IMR-90 (cell line): ENCODE data around the gene ESRP2. TPM values are rescaled to one million over a fixed set of nuclear protein-coding genes. Genes with fewer than 3 reads are reported as not detected.

Experiments used
- ATAC-seq: fragments of 200-7000 bp; cut with Tn5 transposase; 2 replicates; pipeline ENCODE4 v1.9.1; 2020; ENCODE audit warnings: low read depth, mild to moderate bottlenecking, moderate library complexity
- BruUV-seq: library from RNA; stranded (reverse); fragments of 400-500 nt; replicated peaks from 2 replicates; lab custom pipeline; 2021; lab: Mats Ljungman, UMichigan
- CTCF ChIA-PET: fragments of 300-600 bp; formaldehyde crosslinking; extraction: SDS; loops from one replicate; lab custom pipeline; 2021; ENCODE audit warnings: antibody characterized with exemption; lab: Yijun Ruan, JAX
- POLR2A ChIA-PET: fragments of 300-600 bp; sonication (Branson Sonifier 250); formaldehyde crosslinking; loops from one replicate; lab custom pipeline; 2022; ENCODE audit warnings: antibody characterized with exemption; ENCODE audit not compliant: unreplicated experiment; lab: Charles Lee
- DNase-seq: peaks from one replicate; pipeline ENCODE4 v3.0.0; 2013
- H2AFZ ChIP-seq: replicated peaks from 2 replicates; pipeline ENCODE3; 2013; ENCODE audit warnings: low read length, mild to moderate bottlenecking; ENCODE audit not compliant: poor library complexity
- H2AK5ac ChIP-seq: 2 replicates; pipeline ENCODE4 v1.6.1; 2013; ENCODE audit warnings: low read depth, low read length, inconsistent platforms
- H2AK9ac ChIP-seq: replicated peaks from 2 replicates; pipeline ENCODE3; 2013; ENCODE audit warnings: mild to moderate bottlenecking, low read depth, low read length, moderate library complexity; ENCODE audit not compliant: poor library complexity
- H2BK120ac ChIP-seq: 2 replicates; pipeline ENCODE4 v1.6.1; 2013; ENCODE audit warnings: low read depth, low read length, inconsistent platforms
- H2BK15ac ChIP-seq: 3 replicates; pipeline ENCODE4 v1.6.1; 2013; ENCODE audit warnings: low read depth, low read length, inconsistent platforms
- H2BK20ac ChIP-seq: 2 replicates; pipeline ENCODE4 v1.6.1; 2013; ENCODE audit warnings: low read depth, mild to moderate bottlenecking, inconsistent platforms, low read length, moderate library complexity
- H2BK5ac ChIP-seq: 2 replicates; pipeline ENCODE4 v1.6.1; 2013; ENCODE audit warnings: mild to moderate bottlenecking, low read depth, low read length, inconsistent platforms; ENCODE audit not compliant: poor library complexity, severe bottlenecking
- H3K14ac ChIP-seq: replicated peaks from 2 replicates; pipeline ENCODE4 v1.6.1; 2013; ENCODE audit warnings: low read depth, low read length, inconsistent platforms
- H3K18ac ChIP-seq: 2 replicates; pipeline ENCODE4 v1.6.1; 2013; ENCODE audit warnings: low read depth, low read length, control low read depth
- H3K23ac ChIP-seq: 2 replicates; pipeline ENCODE4 v1.6.1; 2013; ENCODE audit warnings: low read depth, low read length, inconsistent platforms
- H3K27ac ChIP-seq: 2 replicates; pipeline ENCODE4 v1.5.1; 2013; ENCODE audit warnings: mild to moderate bottlenecking, control low read depth, low read length; ENCODE audit not compliant: insufficient read depth
- H3K27me3 ChIP-seq: 2 replicates; pipeline ENCODE4 v1.6.1; 2013; ENCODE audit warnings: low read length; ENCODE audit not compliant: control insufficient read depth, insufficient read depth
- H3K36me3 ChIP-seq: 2 replicates; pipeline ENCODE4 v1.6.1; 2013; ENCODE audit warnings: low read length, mixed read lengths; ENCODE audit not compliant: control insufficient read depth, insufficient read depth
- H3K4ac ChIP-seq: 2 replicates; pipeline ENCODE4 v1.6.1; 2013; ENCODE audit warnings: low read depth, low read length, inconsistent platforms
- H3K4me1 ChIP-seq: 2 replicates; pipeline ENCODE4 v1.6.1; 2013; ENCODE audit warnings: low read length, mixed read lengths; ENCODE audit not compliant: control insufficient read depth, insufficient read depth
- H3K4me2 ChIP-seq: 2 replicates; pipeline ENCODE4 v1.6.1; 2013; ENCODE audit warnings: low read depth, mild to moderate bottlenecking, control low read depth, low read length, moderate library complexity
- H3K4me3 ChIP-seq: 2 replicates; pipeline ENCODE4 v1.5.1; 2013; ENCODE audit warnings: low read depth, mild to moderate bottlenecking, control low read depth, low read length, moderate library complexity; ENCODE audit not compliant: insufficient read depth
- H3K56ac ChIP-seq: 2 replicates; pipeline ENCODE4 v1.6.1; 2013; ENCODE audit warnings: low read length, inconsistent platforms; ENCODE audit not compliant: insufficient read depth; ENCODE audit errors: extremely low read depth
- H3K79me1 ChIP-seq, 2 experiments: 2 replicates each; pipeline ENCODE4 v1.6.1; 2013; ENCODE audit warnings: low read length in 2 of 2, inconsistent platforms in 1 of 2, low read depth in 1 of 2
- H3K9ac ChIP-seq: 2 replicates; pipeline ENCODE4 v1.6.1; 2013; ENCODE audit warnings: low read depth, low read length, control low read depth
- H3K9me1 ChIP-seq: 2 replicates; pipeline ENCODE4 v1.6.1; 2013; ENCODE audit warnings: low read length, inconsistent platforms; ENCODE audit not compliant: insufficient read depth
- H3K9me3 ChIP-seq: 2 replicates; pipeline ENCODE4 v1.6.1; 2013; ENCODE audit warnings: low read length; ENCODE audit not compliant: control insufficient read depth, insufficient read depth
- H4K20me1 ChIP-seq: 2 replicates; pipeline ENCODE4 v1.6.1; 2013; ENCODE audit warnings: low read length, inconsistent platforms; ENCODE audit not compliant: insufficient read depth
- H4K5ac ChIP-seq: 2 replicates; pipeline ENCODE4 v1.6.1; 2013; ENCODE audit warnings: mild to moderate bottlenecking, low read depth, low read length, control low read depth
- H4K8ac ChIP-seq, 2 experiments: 2 replicates each; pipeline ENCODE4 v1.6.1; 2013; ENCODE audit warnings: low read depth in 2 of 2, low read length in 2 of 2, control low read depth in 1 of 2, inconsistent platforms in 1 of 2
- H4K91ac ChIP-seq: 2 replicates; pipeline ENCODE4 v1.6.1; 2013; ENCODE audit warnings: low read depth, low read length, inconsistent platforms; ENCODE audit not compliant: insufficient read depth
- CEBPB ChIP-seq: IDR thresholded peaks from 2 replicates; pipeline ENCODE4 v1.6.1; 2012; ENCODE audit warnings: low read depth, low read length, improper control_type of control experiment
- NFE2L2 ChIP-seq: fragments of 150-350 bp; IDR thresholded peaks from 2 replicates; pipeline ENCODE4 v1.6.1; 2016; ENCODE audit warnings: low read depth, mild to moderate bottlenecking, low read length
- POLR2A ChIP-seq: IDR thresholded peaks from 2 replicates; pipeline ENCODE4 v1.6.1; 2012; ENCODE audit warnings: mild to moderate bottlenecking, low read depth, low read length
- WGBS, 2 experiments: methylation state at CpG; one replicate each; pipeline versions ENCODE4 v1.1.5 to v1.1.7; 2013; ENCODE audit warnings: missing lambda C conversion rate in 2 of 2; ENCODE audit not compliant: insufficient read length in 1 of 2; ENCODE audit errors: extremely low coverage in 2 of 2; 5-methylcytosine and 5-hydroxymethylcytosine counted together
- dilution Hi-C: fragments of 300-500 bp; cut with HindIII; formaldehyde crosslinking; loops from one replicate; pipeline ENCODE4 v1.14.3; 2018; ENCODE audit warnings: low sequenced_read_pairs; ENCODE audit not compliant: unreplicated experiment
- in situ Hi-C: fragments of 300-500 bp; cut with MboI; formaldehyde crosslinking; loops from 3 replicates; pipeline ENCODE4 v1.14.3; 2019; ENCODE audit warnings: low sequenced_read_pairs, inconsistent platforms, mixed read lengths
- intact Hi-C: fragments of 100-400 bp; cut with micrococcal nuclease; formaldehyde crosslinking; loops from 2 replicates; pipeline ENCODE4 v1.10.0; 2022
- polyA plus RNA-seq, 3 experiments: library from polyadenylated mRNA; depleted of rRNA; stranded (reverse); fragments of >200 nt; gene quantifications; 2 replicates each; pipeline ENCODE4 v1.2.3, GENCODE V29; 2012; ENCODE audit warnings: low replicate concordance in 1 of 3
- total RNA-seq: library from RNA; depleted of rRNA; stranded (reverse); fragments of >200 nt; gene quantifications from 2 replicates; pipeline ENCODE4 v1.2.3, GENCODE V29; 2012
- TF ChIP-seq, protein P1 (sequence below): fragments of 150-350 bp; IDR thresholded peaks from 2 replicates; pipeline ENCODE4 v1.6.1; 2017; ENCODE audit warnings: mild to moderate bottlenecking, antibody characterized with exemption, low read length, low read depth
- TF ChIP-seq, protein P2 (sequence below): fragments of 150-350 bp; IDR thresholded peaks from 2 replicates; pipeline ENCODE4 v1.6.1; 2016; ENCODE audit warnings: low read depth, mild to moderate bottlenecking, low read length, moderate library complexity, borderline replicate concordance

The ESRP2 gene
- total and polyA plus RNA-seq, 2 of the 4 experiments (the other 2 are of a cell fraction): 0.07 TPM; not detected in 1

DNA sequence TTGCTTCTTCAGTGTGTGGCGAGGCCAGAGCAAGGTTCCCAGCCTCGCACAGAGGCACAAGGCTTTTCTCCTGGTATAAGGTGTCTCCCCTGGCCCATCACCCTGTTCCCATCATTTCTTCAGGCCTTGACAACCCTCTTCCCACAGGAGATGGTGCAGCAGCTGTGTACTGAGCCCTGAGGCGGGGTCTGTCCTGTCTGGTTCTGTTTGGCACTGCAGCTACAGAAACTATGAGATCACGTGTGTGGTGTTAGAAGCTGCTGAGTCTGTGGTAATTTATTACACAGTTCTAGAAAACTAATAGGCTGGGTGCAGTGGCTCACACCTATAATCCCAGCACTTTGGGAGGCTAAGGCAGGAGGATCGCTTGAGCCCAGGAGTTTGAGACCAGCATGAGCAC, 16.5 kb upstream of the ESRP2 start:
- Histone ChIP-seq H4K91ac (no peak overlapping the region), H2AK9ac (no peak overlapping the region), H3K4ac (no peak overlapping the region), H3K4me3 (no peak overlapping the region), H3K14ac (no peak overlapping the region), H3K9me3 (no peaks in the 10 kb centered on the region), H3K23ac (no peak overlapping the region), H2BK120ac (no peak overlapping the region), H3K4me2 (no peak overlapping the region), H4K5ac (no peak overlapping the region), H2AK5ac (no peak overlapping the region), H3K18ac (no peak overlapping the region), H2AFZ (no peak overlapping the region), H3K79me1 (peaks cover 5 to 25% of the 10 kb centered on the region in 2 experiments; a peak in 3 of 4 replicates), H2BK20ac (no peak overlapping the region), H4K8ac (no peak overlapping the region), H3K36me3 (peaks cover 25% of the 10 kb centered on the region), H3K9me1 (peaks cover 6% of the 10 kb centered on the region; the same call in 1 of the 2 replicates), H3K27ac (no peak overlapping the region), H3K9ac (no peak overlapping the region), H2BK15ac (no peak overlapping the region), H3K56ac (no peak overlapping the region), H2BK5ac (no peak overlapping the region), H3K4me1 (peaks cover 2% of the 10 kb centered on the region), H4K20me1 (no peaks in the 10 kb centered on the region), H3K27me3 (no peaks in the 10 kb centered on the region)
- no TSS peak for BruUV-seq
- POLR2A ChIA-PET: no interaction called here
- CTCF ChIA-PET: interaction anchor here (1.1 kb wide), 1 partner anchor 12 kb away, joined by 3 read pairs; the partner anchor contains the start of gene SLC7A6
- in situ Hi-C loops (no loop called here), intact Hi-C loops (no loop called here), dilution Hi-C loops (no loop called here)
- no peak for ATAC-seq
- WGBS, 2 experiments: no CpG with 5 or more reads among the region's 5 CpGs
- TF ChIP-seq POLR2A (no peak), NFE2L2 (no peak), CEBPB (no peak)
- TF ChIP-seq, protein P1, sequence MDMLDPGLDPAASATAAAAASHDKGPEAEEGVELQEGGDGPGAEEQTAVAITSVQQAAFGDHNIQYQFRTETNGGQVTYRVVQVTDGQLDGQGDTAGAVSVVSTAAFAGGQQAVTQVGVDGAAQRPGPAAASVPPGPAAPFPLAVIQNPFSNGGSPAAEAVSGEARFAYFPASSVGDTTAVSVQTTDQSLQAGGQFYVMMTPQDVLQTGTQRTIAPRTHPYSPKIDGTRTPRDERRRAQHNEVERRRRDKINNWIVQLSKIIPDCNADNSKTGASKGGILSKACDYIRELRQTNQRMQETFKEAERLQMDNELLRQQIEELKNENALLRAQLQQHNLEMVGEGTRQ: no peak
- TF ChIP-seq, protein P2, sequence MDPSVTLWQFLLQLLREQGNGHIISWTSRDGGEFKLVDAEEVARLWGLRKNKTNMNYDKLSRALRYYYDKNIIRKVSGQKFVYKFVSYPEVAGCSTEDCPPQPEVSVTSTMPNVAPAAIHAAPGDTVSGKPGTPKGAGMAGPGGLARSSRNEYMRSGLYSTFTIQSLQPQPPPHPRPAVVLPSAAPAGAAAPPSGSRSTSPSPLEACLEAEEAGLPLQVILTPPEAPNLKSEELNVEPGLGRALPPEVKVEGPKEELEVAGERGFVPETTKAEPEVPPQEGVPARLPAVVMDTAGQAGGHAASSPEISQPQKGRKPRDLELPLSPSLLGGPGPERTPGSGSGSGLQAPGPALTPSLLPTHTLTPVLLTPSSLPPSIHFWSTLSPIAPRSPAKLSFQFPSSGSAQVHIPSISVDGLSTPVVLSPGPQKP: no peak
- no peak for DNase-seq
